HG03439 (cell line): ENCODE measurements around the gene CYSLTR1.
"Not testable (repeated sequence)": the region's sequence is repeated elsewhere in the genome, so short reads cannot be mapped to it uniquely, and the experiment has no call there.

Source experiments
- ATAC-seq: cut with Tn5 transposase; IDR thresholded peaks from one replicate; pipeline ENCODE4 v1.9.1; 2021; ENCODE audit warnings: mild to moderate bottlenecking, moderate library complexity; ENCODE audit not compliant: unreplicated experiment

The CYSLTR1 gene

DNA sequence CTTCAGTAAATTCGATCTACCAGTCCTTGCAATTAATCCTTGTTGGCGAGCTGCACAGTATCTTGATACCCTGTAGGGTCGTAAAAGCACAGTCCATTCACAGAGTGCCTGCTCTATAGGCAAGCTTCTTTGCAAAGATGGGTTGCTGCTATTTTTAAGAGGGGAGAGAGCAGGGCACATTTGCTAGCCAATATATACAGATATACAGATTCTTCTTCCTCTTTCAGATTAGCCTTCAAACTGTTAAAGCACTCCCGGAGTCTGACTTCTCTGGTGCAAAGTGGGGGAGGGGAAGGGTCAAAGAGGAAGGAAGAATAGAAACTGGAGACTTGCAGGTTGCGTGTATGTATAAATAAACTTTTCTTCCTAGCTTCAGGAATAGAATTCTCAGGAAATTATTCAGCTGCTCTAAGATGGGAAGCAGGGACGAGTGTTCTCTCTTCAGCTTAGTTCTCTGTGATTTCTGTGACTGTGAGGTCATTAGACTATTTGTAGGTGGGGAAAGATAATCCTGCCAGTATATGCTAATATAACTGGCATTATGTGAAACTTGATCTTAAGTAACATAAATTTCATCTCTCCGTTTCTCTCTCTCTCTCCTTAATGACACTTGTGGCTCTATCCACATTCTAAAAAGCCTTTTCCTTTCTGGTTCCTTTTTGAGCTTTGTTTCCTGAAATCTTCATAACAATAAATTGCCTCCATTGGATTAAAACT, at the start of gene CYSLTR1:
Gene CYSLTR1 (minus strand): TSS at position 242 of the 717 bp plus-strand sequence. CDS start 53,865 bp downstream, outside the sequence.
- peak; percentile 37 for ATAC-seq

DNA sequence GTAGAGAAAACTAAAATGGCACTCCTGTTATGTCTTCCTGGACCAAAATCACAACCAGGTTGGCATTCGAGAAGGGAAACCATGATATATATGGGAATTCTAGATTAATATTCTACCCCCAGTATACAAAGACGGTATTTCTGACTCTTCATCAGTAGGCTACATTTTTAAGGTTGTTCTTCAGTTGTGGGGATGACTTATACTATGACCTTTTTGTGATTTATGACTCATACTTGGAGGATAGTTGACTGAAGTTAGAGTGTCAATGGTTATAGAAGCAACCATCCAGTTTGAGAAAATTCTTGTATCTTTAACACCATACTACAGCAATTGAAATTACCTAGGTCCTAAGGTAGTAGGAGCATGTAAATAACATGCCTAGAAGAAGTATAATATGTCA, 49.8 kb upstream of the CYSLTR1 start:
- no peak for ATAC-seq

DNA sequence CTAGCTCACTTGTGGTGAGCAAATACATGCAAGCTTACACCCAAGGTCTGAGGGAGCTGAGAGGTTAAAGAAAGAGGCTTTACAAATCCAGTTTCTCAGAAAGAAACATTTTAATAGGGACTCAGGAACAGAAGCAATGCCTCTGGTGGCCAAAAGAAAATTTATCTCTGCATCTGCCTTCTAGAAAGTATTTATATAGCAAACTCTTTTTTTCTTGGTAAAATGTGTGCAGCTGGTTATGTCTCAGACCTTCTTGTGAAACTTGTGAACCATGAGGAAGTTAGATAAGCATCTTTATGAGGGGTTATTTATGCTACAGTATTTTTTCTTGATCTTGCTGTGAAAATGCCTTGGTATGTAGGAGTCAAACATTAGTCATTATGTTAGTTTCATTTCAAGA, 48.5 kb upstream of the CYSLTR1 start:
- no peak for ATAC-seq

GRCh38 chrX:78366576-78366975, 39.2 kb upstream of the CYSLTR1 start:
- ATAC-seq = no peak

DNA sequence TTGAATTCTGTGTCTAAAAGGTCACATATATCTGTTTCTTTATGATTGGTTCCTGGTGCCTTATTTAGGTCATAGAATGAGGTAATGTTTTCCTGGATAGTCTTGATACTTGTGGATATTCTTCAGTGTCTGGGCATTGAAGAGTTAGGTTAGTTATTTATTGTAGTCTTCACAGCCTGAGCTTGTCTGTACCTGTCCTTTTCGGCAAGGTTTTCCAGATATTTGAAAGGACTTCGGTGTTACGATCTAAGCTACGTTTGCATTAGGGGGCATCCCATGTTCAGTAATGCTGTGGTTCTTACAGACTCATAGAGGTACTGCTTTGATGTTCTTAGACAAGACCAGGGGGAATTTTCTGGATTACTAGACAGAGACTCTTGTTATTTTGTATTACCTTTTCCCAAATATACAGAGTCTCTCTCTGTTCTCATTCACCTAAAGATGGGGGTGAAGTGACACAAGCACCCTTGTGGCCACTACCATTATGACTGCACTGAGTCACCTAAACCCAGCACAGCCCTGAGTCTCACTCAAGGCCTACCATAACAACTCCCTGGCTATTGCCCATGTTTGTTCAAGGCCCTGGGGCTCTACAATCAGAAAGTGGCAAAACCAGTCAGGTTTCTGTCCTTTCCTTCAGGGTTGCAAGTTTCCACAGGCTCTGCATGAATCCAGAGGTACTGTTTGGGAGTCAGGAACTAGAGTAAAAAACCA, 30.1 kb upstream of the CYSLTR1 start:
- ATAC-seq = no peak

GRCh38 chrX:78333521-78333920, 6.1 kb upstream of the CYSLTR1 start:
- peak; percentile 67 for ATAC-seq

GRCh38 chrX:78331708-78332107, 4.3 kb upstream of the CYSLTR1 start:
- no peak for ATAC-seq

- ATAC-seq = no peak
Observed at GRCh38 chrX:78330540-78330939, 3.1 kb upstream of the CYSLTR1 start.

DNA sequence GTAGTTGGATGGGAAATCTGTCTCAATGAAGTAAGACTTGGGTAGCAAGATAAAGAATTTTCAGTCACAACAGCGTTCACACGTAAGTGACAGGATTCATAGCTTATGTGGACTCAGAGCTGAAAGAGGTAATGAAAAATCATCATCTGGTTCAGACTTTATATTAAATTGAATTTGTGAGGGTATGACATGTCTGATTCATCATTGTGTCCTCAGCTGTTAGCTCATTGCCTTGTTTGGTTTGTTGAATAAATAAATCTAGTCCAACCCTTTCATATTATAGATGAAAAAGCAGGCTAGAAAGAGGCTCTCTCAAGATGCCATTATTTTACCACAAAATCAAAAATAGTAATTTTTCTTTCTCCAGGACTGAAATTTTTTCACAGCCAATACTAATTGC, 2.7 kb upstream of the CYSLTR1 start:
- no peak for ATAC-seq

DNA sequence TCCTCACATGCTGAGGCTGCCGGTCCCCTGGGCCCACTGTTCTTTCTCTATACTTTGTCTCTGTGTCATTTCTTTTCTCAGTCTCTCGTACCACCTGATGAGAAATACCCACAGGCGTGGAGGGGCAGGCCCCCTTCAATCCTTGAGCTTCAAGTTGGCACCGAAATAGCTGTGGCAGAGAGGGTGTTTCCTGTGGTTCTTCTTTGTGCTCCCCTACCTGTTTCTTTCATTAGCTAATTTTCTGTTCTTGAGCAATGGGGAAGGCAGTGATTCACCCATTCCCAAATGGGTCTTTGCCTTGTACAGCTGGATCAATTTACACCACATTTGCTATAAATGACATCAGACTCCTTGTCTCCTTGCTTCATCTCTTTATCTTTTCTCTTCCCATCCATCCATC, 2.1 kb upstream of the CYSLTR1 start:
- no peak for ATAC-seq

- no peak for ATAC-seq
Observed at GRCh38 chrX:78326401-78326800, 1.0 kb downstream of the CYSLTR1 start.

DNA sequence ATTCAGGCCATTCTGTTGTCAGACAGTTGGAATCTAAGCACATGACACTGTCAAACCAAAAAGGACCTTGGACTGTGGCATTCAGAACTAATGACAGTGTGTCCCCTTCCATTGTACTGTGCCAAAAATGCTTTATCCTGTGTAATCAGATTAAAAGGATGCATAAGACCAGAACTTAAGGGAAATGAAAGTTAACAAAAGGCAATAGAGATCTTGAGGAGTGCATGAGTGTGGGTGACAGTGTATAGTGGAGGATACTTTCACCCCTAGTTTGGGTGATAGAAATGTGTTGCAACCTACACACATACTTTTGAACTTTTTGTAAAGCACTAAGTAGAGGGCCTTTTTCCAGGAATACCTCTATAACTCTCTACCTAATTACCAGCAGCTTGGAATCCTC, 4.5 kb downstream of the CYSLTR1 start:
- no peak for ATAC-seq

- peak; percentile 90 for ATAC-seq
Observed at GRCh38 chrX:78321809-78322208, 5.6 kb downstream of the CYSLTR1 start.

DNA sequence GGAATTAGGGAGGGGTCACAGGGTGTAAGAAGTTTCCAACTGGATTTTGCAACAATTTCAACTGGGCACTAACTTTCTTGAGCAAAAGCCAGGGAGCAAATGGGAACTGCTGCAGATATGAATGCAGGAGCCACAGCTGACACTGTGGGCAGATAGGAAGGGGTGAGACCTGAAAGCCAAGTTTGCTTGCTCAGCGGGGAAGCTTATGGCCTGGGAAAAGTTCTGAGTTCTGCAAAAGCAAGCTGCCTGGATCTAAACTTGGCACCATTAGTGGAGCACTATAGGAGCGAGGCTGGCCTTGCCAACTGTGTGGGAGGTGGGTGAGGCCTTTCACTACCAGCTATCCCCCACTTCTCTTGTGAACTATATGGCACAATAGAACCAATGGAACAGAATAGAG, 11.1 kb downstream of the CYSLTR1 start:
- no peak for ATAC-seq

GRCh38 chrX:78315745-78316144, 11.7 kb downstream of the CYSLTR1 start:
- no peak for ATAC-seq

DNA sequence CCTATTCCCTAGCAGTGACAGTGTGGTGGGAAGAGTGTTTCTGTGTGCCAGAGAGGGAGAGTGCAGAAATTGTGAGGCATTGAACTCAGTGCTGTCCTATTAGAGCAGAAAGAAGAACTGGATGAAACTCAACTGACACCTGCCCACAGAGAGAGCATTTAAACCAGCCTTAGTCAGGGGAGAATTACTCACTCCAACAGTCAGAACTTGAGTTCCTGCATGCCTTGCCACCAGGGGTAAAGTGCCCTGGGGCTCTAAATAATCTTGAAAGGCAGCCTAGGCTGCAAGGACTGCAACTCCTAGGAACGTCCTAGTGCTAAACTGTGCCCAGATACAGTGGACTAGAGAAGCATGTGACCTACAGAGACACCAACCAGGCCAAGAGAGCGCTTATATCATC, 12.8 kb downstream of the CYSLTR1 start:
- ATAC-seq = no peak

DNA sequence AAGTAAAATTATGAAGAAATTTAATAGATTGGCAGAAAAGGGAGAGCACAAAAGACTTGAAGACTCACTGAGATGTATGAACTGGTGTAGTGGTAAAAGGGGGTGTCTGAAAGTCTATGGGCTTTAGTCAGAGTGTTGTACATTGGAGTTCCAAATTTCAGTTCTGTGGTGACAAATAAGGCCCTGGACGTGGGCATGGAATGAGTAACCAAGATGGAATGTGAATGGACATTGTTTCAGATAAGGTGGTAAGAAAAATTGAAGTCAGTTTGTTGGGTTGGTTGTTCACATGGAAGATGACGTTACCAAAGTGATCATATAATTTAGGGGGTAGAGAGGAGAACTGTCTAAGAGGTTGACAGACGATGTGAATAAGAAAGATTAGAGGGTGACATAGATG, 13.9 kb downstream of the CYSLTR1 start:
- ATAC-seq = no peak

GRCh38 chrX:78307665-78308064, 19.7 kb downstream of the CYSLTR1 start:
- no peak for ATAC-seq

GRCh38 chrX:78303086-78303485, 24.3 kb downstream of the CYSLTR1 start:
- no peak for ATAC-seq

DNA sequence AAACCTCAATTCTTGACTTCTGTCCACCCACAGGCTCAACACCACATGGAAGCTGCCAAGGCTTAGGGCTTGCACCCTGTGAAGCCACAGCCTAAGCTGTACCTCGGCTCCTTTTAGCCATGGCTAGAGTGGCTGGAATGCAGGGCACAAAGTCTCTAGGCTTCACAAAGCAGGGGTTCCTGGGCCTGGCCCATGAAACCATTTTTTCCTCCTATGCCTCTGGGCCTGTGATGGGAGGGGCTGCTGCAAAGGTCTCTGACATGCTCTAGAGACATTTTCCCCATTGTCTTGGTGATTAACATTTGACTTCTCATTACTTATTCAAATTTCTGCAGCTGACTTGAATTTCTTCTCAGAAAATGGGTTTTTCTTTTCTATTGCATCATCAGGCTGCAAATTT, 26.5 kb downstream of the CYSLTR1 start:
- not testable (repeated sequence) for ATAC-seq

DNA sequence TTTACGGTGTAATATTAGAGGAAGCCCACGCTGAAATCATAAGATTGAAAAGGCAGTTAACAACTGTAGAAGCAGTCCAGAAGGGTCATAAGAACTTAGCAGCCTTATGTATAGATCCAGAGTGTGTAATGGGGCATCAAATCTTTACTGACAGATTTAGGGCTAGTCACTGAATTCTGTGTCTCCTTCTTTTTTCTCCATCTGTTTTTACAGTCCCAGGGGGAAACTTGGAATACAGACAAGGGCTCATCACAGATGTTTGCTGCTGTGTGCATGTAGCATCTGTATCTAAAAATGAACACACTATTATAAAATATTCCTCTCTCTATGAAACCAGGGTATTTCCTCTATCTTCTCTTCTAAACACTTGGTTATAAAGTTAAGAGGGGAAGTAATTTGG, 43.9 kb downstream of the CYSLTR1 start:
- no peak for ATAC-seq

- ATAC-seq = no peak
Observed at GRCh38 chrX:78237127-78237526, 90.3 kb downstream of the CYSLTR1 start.
